ENCODE data around the gene CLSTN2.

GRCh38 chr3:140365872-140366697 lies 431.1 kb downstream of the CLSTN2 start:
- TF ChIP-seq POLR2AphosphoS5 (IDR thresholded peaks at IDR 0.05), result no peak
- no peak for TF ChIP-seq CTCF (IDR thresholded peaks at IDR 0.05)

Data from prostate gland (tissue), 2 donors.